ENCODE results near the gene SCN10A.

DNA sequence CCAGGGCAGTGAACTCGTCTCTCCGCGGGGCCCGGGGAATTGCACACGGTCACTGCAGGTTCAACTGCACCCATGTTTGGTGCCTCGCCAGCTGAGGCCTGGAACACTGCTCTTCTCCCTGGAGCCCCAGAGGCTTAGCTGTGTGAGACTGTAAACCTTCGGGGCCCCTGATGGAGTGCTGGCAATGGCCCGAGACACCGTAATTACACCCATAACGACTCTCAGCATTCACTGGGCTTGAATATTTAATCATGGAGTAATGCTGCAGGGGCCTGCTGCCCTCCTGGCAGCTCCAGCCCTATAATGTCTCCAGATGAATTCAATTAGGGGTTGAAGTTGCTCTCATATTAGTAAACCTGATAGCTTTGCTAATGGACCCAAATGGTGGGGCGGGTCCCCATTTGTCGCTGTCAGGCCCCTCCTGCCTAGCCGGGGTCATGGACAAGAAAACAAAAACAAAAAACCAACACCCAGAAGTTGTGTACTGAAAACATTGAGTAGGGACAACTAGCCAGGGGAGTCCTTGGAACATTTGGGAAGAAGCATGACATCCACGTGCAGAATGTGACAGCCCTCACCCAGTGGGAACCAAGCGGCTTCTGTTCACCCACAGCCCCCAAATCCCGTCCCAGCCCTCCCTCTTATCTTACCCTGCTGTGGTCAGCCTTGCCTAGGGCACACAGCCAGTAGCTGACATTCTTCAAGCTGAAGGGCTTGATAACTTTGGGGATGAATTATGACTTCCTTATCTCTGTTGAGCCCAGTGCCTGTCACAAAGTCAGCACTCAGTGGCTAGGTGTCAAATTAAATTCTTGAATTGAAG lies 92.2 kb downstream of the SCN10A start:
- TF ChIP-seq, protein P1, sequence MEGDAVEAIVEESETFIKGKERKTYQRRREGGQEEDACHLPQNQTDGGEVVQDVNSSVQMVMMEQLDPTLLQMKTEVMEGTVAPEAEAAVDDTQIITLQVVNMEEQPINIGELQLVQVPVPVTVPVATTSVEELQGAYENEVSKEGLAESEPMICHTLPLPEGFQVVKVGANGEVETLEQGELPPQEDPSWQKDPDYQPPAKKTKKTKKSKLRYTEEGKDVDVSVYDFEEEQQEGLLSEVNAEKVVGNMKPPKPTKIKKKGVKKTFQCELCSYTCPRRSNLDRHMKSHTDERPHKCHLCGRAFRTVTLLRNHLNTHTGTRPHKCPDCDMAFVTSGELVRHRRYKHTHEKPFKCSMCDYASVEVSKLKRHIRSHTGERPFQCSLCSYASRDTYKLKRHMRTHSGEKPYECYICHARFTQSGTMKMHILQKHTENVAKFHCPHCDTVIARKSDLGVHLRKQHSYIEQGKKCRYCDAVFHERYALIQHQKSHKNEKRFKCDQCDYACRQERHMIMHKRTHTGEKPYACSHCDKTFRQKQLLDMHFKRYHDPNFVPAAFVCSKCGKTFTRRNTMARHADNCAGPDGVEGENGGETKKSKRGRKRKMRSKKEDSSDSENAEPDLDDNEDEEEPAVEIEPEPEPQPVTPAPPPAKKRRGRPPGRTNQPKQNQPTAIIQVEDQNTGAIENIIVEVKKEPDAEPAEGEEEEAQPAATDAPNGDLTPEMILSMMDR (IDR thresholded peaks at IDR 0.05): no peak
- TF ChIP-seq FOSL2 (IDR thresholded peaks at IDR 0.05) (no peak), FOSL2 (CRISPR knock-in tag; IDR thresholded peaks at IDR 0.05) (no peak)

All from A549 (cell line).